ENCODE measurements around the gene ZNF644. TPM values are rescaled to one million over a fixed set of nuclear protein-coding genes. Genes with fewer than 3 reads are reported as not detected.

ZNF644 gene
- total RNA-seq, 1 donor from 2014 or later, result 50.4 TPM

- no peaks in the 10 kb centered on the region for H3K27me3 ChIP-seq (ENCODE audit: control insufficient read depth, insufficient read depth, low read length)
- no peaks in the 10 kb centered on the region for H3K36me3 ChIP-seq (ENCODE audit: control insufficient read depth, insufficient read depth, low read length)
- DNase-seq (ENCODE audit: low read depth), result no peak
- TF ChIP-seq, protein P1, sequence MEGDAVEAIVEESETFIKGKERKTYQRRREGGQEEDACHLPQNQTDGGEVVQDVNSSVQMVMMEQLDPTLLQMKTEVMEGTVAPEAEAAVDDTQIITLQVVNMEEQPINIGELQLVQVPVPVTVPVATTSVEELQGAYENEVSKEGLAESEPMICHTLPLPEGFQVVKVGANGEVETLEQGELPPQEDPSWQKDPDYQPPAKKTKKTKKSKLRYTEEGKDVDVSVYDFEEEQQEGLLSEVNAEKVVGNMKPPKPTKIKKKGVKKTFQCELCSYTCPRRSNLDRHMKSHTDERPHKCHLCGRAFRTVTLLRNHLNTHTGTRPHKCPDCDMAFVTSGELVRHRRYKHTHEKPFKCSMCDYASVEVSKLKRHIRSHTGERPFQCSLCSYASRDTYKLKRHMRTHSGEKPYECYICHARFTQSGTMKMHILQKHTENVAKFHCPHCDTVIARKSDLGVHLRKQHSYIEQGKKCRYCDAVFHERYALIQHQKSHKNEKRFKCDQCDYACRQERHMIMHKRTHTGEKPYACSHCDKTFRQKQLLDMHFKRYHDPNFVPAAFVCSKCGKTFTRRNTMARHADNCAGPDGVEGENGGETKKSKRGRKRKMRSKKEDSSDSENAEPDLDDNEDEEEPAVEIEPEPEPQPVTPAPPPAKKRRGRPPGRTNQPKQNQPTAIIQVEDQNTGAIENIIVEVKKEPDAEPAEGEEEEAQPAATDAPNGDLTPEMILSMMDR (IDR thresholded peaks at IDR 0.05; ENCODE audit: insufficient read depth, low read length, poor library complexity, severe bottlenecking), result no peak
- H3K4me3 ChIP-seq (ENCODE audit: low read depth, low read length), result no peak overlapping the region
These were observed 4.5 kb upstream of the ZNF644 start for GRCh38 chr1:91026320-91026719.

DNA sequence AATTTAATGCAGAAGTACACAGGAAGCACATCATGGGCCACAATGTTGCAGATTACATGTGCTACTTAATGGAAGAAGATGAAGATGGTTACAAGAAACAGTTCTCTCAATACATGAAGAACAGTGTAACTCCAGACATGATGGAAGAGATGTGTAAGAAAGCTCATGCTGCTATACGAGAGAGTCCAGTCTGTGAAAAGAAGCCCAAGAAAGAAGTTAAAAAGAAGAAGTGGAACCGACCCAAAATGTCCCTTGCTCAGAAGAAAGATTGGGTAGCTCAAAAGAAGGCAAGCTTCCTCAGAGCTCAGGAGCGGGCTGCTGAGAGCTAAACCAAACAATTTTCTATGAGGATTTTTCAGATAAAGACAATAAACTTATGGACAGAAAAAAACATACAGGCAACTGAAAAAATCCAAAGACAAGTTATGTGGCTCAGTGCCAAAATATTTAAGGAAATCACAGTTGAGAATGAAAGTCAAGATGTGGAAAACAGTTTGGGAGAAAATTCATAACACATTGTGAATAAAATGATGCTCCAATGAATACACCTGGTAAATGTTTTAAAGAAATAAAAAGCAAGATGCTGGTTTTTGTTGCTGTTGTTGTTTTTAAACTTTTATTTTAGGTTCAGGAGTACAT lies 2.8 kb upstream of the ZNF644 start:
- Histone ChIP-seq H3K36me3 (ENCODE audit: control insufficient read depth, insufficient read depth, low read length) (no peaks in the 10 kb centered on the region), H3K27me3 (ENCODE audit: control insufficient read depth, insufficient read depth, low read length) (no peaks in the 10 kb centered on the region), H3K4me3 (ENCODE audit: low read depth, low read length) (no peak overlapping the region)
- TF ChIP-seq, protein P1 (IDR thresholded peaks at IDR 0.05; ENCODE audit: insufficient read depth, low read length, poor library complexity, severe bottlenecking), result no peak
- DNase-seq (ENCODE audit: low read depth), result no peak

DNA sequence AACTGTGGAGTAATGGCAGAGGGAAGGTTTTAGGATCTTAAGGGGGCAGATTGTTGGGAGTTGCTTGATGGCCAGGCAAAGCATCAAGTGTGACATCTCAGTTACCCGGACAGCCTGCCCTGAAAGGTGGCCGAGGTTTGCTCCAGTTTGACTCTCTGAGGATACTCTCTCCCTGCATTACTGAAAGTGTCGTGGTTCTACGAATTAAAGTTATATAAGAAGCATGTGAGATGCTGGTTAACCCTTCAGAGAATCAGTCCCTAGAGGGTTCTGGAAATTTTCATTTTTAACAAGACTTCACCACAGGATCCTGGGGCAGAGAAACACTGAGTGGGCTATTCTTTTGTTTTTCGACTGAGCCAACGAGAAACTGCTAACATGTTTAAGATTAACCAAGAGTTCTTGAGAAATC lies 689 bp upstream of the ZNF644 start:
- H3K27me3 ChIP-seq (ENCODE audit: control insufficient read depth, insufficient read depth, low read length), result no peaks in the 10 kb centered on the region
- H3K36me3 ChIP-seq (ENCODE audit: control insufficient read depth, insufficient read depth, low read length), result no peaks in the 10 kb centered on the region
- peak overlapping the region; percentile 95 for H3K4me3 ChIP-seq (ENCODE audit: low read depth, low read length)
- DNase-seq (ENCODE audit: low read depth), result no peak
- TF ChIP-seq, protein P1 (IDR thresholded peaks at IDR 0.05; ENCODE audit: insufficient read depth, low read length, poor library complexity, severe bottlenecking), result no peak

DNA sequence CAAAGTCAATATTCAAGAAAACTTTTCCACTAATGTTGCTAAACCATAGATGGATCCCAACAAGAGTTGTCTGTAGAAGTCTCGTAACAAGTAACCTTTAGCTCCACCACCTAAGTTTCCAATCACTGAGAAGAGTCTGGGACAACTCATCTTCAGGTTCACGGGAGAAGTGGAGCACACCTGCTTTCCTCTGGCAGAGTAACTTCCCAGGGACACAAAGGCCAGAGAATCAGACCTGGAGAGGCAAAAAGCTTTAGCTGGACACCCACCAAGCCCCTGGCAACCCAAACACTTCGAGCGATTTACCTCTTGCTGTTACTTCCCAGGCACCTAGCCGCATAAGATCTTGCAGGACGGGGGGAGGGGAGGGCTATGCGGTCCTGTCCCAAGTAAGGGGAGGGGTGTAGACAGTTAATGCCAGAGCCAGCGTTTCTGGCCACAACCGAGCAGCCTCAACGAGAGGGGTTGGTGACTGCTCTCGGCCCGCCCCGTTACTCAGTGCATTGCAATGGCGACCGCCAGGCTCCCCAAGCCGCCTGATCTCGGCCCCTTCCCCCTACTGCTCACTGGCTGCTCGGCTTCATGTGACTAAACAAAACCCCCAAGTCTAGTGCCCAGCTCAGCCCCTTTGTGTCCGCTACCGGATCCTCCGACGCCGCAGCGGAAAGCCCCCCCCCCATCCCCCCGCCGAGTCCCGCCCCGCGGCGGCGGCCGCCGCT lies 709 bp downstream of the ZNF644 start:
- H3K27me3 ChIP-seq (ENCODE audit: control insufficient read depth, insufficient read depth, low read length), result no peaks in the 10 kb centered on the region
- TF ChIP-seq, protein P1 (IDR thresholded peaks at IDR 0.05; ENCODE audit: insufficient read depth, low read length, poor library complexity, severe bottlenecking), result no peak
- no peaks in the 10 kb centered on the region for H3K36me3 ChIP-seq (ENCODE audit: control insufficient read depth, insufficient read depth, low read length)
- peak overlapping the region; percentile 95 for H3K4me3 ChIP-seq (ENCODE audit: low read depth, low read length)
- DNase-seq (ENCODE audit: low read depth), result peak; percentile 63

DNA sequence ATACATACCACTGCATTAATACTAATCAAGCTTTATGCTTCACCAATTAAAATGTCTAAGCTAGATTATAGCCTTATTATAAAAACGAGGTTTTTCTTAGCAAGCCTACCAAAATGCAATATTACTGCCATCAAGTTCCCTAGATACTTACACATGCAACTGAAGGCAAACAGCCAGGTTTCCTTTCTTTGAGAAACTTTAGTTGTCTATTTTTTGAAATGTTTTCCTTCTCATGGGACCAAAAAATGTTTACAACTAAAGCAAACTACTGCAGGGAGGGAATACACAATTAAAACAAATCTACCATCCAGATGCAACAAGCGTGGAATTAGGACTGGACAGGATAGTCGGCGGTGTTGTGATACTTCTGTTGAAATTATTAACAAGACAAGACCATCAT lies 1.3 kb downstream of the ZNF644 start:
- no peak for DNase-seq (ENCODE audit: low read depth)
- TF ChIP-seq, protein P1 (IDR thresholded peaks at IDR 0.05; ENCODE audit: insufficient read depth, low read length, poor library complexity, severe bottlenecking), result no peak
- Histone ChIP-seq H3K36me3 (ENCODE audit: control insufficient read depth, insufficient read depth, low read length) (no peaks in the 10 kb centered on the region), H3K4me3 (ENCODE audit: low read depth, low read length) (peak overlapping the region; percentile 95), H3K27me3 (ENCODE audit: control insufficient read depth, insufficient read depth, low read length) (no peaks in the 10 kb centered on the region)
